Neural cell (in vitro differentiated cells): ENCODE data around the gene ITGB7. TPM values are rescaled to one million over a fixed set of nuclear protein-coding genes. Genes with fewer than 3 reads are reported as not detected.
A peak's percentile ranks its signal among the peaks of the same experiment; 100 is the strongest.

ENCODE experiments used
- H2AFZ ChIP-seq: fragments of 200-600, 300-800 bp; sonication (generic), shearing (Covaris generic); 2 replicates; pipeline ENCODE4 v1.6.0; 2014; ENCODE audit warnings: low read depth, mild to moderate bottlenecking, antibody characterized with exemption, low read length, moderate library complexity
- H3F3A ChIP-seq: fragments of 200-600 bp; shearing (Covaris generic); 2 replicates; pipeline ENCODE4 v1.6.1; 2016; ENCODE audit warnings: mild to moderate bottlenecking, moderate library complexity, mixed read lengths, antibody characterized with exemption, low read length; ENCODE audit not compliant: insufficient read depth, poor library complexity, severe bottlenecking
- H3K27ac ChIP-seq: fragments of 200-600, 300-800 bp; sonication (generic), shearing (Covaris generic); 2 replicates; pipeline ENCODE4 v1.5.1; 2014; ENCODE audit warnings: mild to moderate bottlenecking, low read length, moderate library complexity
- H3K27me3 ChIP-seq: fragments of 300-800, 200-600 bp; sonication (generic), shearing (Covaris generic); 2 replicates; pipeline ENCODE4 v1.6.0; 2014; ENCODE audit warnings: mild to moderate bottlenecking, low read depth, low read length, moderate library complexity; ENCODE audit not compliant: insufficient read depth
- H3K36me3 ChIP-seq: fragments of 300-800, 200-600 bp; sonication (generic), shearing (Covaris generic); 2 replicates; pipeline ENCODE4 v1.5.1; 2014; ENCODE audit warnings: mild to moderate bottlenecking, antibody characterized with exemption, low read length, moderate library complexity; ENCODE audit not compliant: insufficient read depth
- H3K4me2 ChIP-seq: fragments of 300-800, 200-600 bp; sonication (generic), shearing (Covaris generic); 2 replicates; pipeline ENCODE4 v1.6.0; 2014; ENCODE audit warnings: mild to moderate bottlenecking, low read length
- H3K4me3 ChIP-seq: fragments of 300-800, 200-600 bp; sonication (generic), shearing (Covaris generic); 2 replicates; pipeline ENCODE4 v1.5.1; 2014; ENCODE audit warnings: mild to moderate bottlenecking, low read length, moderate library complexity
- H3K79me2 ChIP-seq: fragments of 200-600 bp; shearing (Covaris generic); replicated peaks from 2 replicates; pipeline ENCODE4 v1.6.0; 2014; ENCODE audit warnings: mild to moderate bottlenecking, low read length, moderate library complexity; ENCODE audit not compliant: insufficient read depth
- H3K9ac ChIP-seq: fragments of 300-800, 200-600 bp; sonication (generic), shearing (Covaris generic); 2 replicates; pipeline ENCODE4 v1.6.1; 2016; ENCODE audit warnings: mild to moderate bottlenecking, low read length, mixed read lengths
- H3K9me2 ChIP-seq: fragments of 200-600 bp; shearing (Covaris generic); 2 replicates; pipeline ENCODE4 v1.6.1; 2016; ENCODE audit warnings: mild to moderate bottlenecking, low read length, mixed read lengths; ENCODE audit not compliant: insufficient read depth
- H3K9me3 ChIP-seq: fragments of 200-600, 300-800 bp; sonication (generic), shearing (Covaris generic); 2 replicates; pipeline ENCODE4 v1.6.1; 2016; ENCODE audit warnings: mild to moderate bottlenecking, mixed run types, low read length, moderate library complexity, mixed read lengths
- H4K20me1 ChIP-seq: fragments of 200-600 bp; shearing (Covaris generic); 2 replicates; pipeline ENCODE4 v1.6.1; 2016; ENCODE audit warnings: mild to moderate bottlenecking, mixed run types; ENCODE audit not compliant: insufficient read depth
- CTCF ChIP-seq: fragments of 450-650 bp; IDR thresholded peaks from 2 replicates; pipeline ENCODE4 v1.5.1; 2014; ENCODE audit warnings: antibody characterized with exemption, mild to moderate bottlenecking, moderate library complexity; ENCODE audit not compliant: poor library complexity, severe bottlenecking
- EZH2 ChIP-seq: fragments of 200-600, 300-800 bp; shearing (Covaris generic), sonication (generic); IDR thresholded peaks from 2 replicates; pipeline ENCODE4 v1.6.1; 2014; ENCODE audit warnings: antibody characterized with exemption, low read length, borderline replicate concordance, mild to moderate bottlenecking; ENCODE audit not compliant: insufficient read depth, poor library complexity, severe bottlenecking
- MXI1 ChIP-seq: fragments of 450-650 bp; conservative IDR thresholded peaks from 2 replicates; pipeline ENCODE4 v1.6.1; 2014; ENCODE audit warnings: antibody characterized with exemption, mild to moderate bottlenecking; ENCODE audit not compliant: poor library complexity, severe bottlenecking
- POLR2AphosphoS5 ChIP-seq: IDR thresholded peaks from 2 replicates; pipeline ENCODE4 v1.6.1; 2012
- TAF1 ChIP-seq: IDR thresholded peaks from 2 replicates; pipeline ENCODE4 v1.6.1; 2012; ENCODE audit warnings: low read depth
- polyA plus RNA-seq: library from polyadenylated mRNA; depleted of rRNA; stranded (reverse); fragments of >200 nt; gene quantifications from 2 replicates; pipeline ENCODE4 v1.2.3, GENCODE V29; 2014
- TF ChIP-seq, protein P1 (sequence below): IDR thresholded peaks from 2 replicates; pipeline ENCODE4 v1.6.1; 2012; ENCODE audit warnings: borderline replicate concordance

Gene ITGB7
- polyA plus RNA-seq, 1 donor from 2014 or later = not detected

- no peaks in the 10 kb centered on the region for H4K20me1 ChIP-seq
- H3K9me3 ChIP-seq = no peaks in the 10 kb centered on the region
- H3K9me2 ChIP-seq = no peaks in the 10 kb centered on the region
- H3K4me3 ChIP-seq = no peak overlapping the region
- peaks cover 35% of the 10 kb centered on the region for H3K27me3 ChIP-seq
- no peaks in the 10 kb centered on the region for H3K79me2 ChIP-seq
- no peak overlapping the region for H2AFZ ChIP-seq
- H3K36me3 ChIP-seq = no peaks in the 10 kb centered on the region
- no peak overlapping the region for H3K27ac ChIP-seq
- no peak overlapping the region for H3K4me2 ChIP-seq
- H3K9ac ChIP-seq = no peak overlapping the region
- no peaks in the 10 kb centered on the region for H3F3A ChIP-seq
- no peak for TF ChIP-seq MXI1
- no peak for TF ChIP-seq EZH2
These were observed 15.8 kb upstream of the ITGB7 start for GRCh38 chr12:53222806-53223261.

DNA sequence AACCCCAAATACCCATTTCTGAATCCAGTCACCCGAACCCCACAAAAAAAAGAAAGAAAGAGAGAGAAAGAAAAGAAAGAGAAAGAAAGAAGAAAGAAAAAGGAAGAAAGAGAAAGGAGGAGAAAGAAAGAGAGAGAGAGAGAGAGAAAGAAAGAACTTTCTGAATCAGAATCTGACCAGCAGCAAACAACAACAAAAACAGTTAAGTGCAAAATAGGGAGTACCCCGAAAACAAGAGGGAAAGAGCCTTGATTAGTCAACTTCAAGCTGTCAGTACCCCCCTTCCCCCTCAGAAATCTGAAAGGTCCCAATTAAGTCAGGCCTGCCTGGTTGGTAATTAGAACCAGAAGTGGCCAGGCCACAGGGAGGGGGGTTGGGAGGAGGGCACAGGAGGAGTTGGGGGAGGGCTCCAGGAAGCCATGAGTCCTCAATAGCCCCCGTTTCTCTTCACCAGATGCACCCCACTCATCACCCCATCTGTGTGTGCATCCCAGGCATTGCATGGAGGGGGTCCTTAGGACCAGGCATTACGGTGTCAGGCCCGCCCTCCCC, 15.2 kb upstream of the ITGB7 start:
- Histone ChIP-seq H3K27ac (no peak overlapping the region), H3F3A (no peaks in the 10 kb centered on the region), H3K9me3 (no peaks in the 10 kb centered on the region), H3K9ac (no peak overlapping the region), H4K20me1 (no peaks in the 10 kb centered on the region), H3K9me2 (no peaks in the 10 kb centered on the region), H3K79me2 (no peaks in the 10 kb centered on the region), H3K36me3 (no peaks in the 10 kb centered on the region), H3K4me3 (peak overlapping the region; percentile 86), H2AFZ (no peak overlapping the region), H3K4me2 (no peak overlapping the region), H3K27me3 (peaks cover 35% of the 10 kb centered on the region)
- TF ChIP-seq POLR2AphosphoS5 (no peak), MXI1 (no peak), TAF1 (no peak)
- TF ChIP-seq, protein P1, sequence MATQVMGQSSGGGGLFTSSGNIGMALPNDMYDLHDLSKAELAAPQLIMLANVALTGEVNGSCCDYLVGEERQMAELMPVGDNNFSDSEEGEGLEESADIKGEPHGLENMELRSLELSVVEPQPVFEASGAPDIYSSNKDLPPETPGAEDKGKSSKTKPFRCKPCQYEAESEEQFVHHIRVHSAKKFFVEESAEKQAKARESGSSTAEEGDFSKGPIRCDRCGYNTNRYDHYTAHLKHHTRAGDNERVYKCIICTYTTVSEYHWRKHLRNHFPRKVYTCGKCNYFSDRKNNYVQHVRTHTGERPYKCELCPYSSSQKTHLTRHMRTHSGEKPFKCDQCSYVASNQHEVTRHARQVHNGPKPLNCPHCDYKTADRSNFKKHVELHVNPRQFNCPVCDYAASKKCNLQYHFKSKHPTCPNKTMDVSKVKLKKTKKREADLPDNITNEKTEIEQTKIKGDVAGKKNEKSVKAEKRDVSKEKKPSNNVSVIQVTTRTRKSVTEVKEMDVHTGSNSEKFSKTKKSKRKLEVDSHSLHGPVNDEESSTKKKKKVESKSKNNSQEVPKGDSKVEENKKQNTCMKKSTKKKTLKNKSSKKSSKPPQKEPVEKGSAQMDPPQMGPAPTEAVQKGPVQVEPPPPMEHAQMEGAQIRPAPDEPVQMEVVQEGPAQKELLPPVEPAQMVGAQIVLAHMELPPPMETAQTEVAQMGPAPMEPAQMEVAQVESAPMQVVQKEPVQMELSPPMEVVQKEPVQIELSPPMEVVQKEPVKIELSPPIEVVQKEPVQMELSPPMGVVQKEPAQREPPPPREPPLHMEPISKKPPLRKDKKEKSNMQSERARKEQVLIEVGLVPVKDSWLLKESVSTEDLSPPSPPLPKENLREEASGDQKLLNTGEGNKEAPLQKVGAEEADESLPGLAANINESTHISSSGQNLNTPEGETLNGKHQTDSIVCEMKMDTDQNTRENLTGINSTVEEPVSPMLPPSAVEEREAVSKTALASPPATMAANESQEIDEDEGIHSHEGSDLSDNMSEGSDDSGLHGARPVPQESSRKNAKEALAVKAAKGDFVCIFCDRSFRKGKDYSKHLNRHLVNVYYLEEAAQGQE = no peak

DNA sequence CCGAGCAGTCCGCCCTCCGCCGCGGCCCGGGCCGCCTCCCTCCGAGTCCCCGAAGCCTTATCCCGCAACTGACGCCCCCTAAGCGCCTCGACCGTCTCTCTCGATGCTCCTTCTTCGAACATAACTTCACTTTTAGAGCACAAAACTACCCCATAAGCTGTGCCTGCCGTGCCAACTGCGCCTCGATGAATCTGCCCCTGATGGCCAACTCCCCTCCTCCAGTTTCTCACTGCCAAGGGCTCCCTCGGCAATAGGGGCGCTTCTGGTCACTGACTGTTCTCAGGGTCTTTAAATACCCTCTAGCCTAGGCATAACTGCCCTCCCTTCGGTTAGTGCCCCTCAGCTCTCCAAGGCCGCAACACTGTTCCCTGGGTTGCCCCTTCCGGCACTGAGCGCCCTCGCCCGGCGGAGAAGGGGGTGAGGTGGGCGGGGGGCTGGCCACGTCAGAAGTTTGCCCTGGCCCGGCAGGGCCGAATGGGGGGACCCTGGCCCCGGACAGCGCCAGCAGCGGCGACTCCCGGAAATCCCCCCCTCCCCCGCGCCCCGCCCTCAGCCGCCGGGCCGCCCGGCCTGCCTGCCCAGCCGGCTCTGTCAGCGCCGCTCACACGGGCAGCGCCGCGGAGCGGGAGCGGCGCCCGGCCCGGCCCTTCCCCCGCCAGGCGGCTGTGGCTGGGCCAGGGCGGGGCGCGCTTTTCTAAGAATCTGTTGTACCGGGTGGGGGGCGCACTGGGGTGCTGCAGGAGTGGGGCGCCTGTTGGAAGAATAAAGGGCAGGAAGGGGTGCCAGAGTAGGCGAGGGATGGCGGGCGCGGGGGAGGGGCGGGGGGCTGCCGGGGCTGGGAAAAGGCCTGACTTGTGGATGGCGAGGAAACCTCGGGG, 14.4 kb upstream of the ITGB7 start:
- Histone ChIP-seq H3K9ac (peak overlapping the region; percentile 27), H4K20me1 (no peaks in the 10 kb centered on the region), H3F3A (no peaks in the 10 kb centered on the region), H3K27me3 (peaks cover 35% of the 10 kb centered on the region), H3K9me2 (no peaks in the 10 kb centered on the region), H3K4me3 (peak overlapping the region; percentile 86), H3K27ac (no peak overlapping the region), H3K79me2 (no peaks in the 10 kb centered on the region), H3K9me3 (no peaks in the 10 kb centered on the region), H3K36me3 (no peaks in the 10 kb centered on the region), H2AFZ (no peak overlapping the region), H3K4me2 (peak overlapping the region; percentile 58)
- peak; percentile 47 for TF ChIP-seq CTCF
- TF ChIP-seq MXI1 = no peak
